Mammary epithelial cell (primary cell): Measurements from ENCODE around the gene TRIP11.

Source experiments
- EZH2 ChIP-seq: IDR thresholded peaks from 2 replicates; pipeline ENCODE4 v1.6.1; 2012; ENCODE audit warnings: low read length, inconsistent platforms, borderline replicate concordance
- TF ChIP-seq, protein P1 (sequence below), 2 donors: IDR thresholded peaks in 1 of 2; conservative IDR thresholded peaks in 1 of 2; 2 replicates each; pipeline ENCODE4 v1.5.1; 2011 to 2012; ENCODE audit warnings: inconsistent platforms in 2 of 2, low read length in 2 of 2, mild to moderate bottlenecking in 2 of 2, control low read depth in 1 of 2, low read depth in 1 of 2; ENCODE audit not compliant: insufficient read depth in 1 of 2; ENCODE audit errors: extremely low read depth in 1 of 2

DNA sequence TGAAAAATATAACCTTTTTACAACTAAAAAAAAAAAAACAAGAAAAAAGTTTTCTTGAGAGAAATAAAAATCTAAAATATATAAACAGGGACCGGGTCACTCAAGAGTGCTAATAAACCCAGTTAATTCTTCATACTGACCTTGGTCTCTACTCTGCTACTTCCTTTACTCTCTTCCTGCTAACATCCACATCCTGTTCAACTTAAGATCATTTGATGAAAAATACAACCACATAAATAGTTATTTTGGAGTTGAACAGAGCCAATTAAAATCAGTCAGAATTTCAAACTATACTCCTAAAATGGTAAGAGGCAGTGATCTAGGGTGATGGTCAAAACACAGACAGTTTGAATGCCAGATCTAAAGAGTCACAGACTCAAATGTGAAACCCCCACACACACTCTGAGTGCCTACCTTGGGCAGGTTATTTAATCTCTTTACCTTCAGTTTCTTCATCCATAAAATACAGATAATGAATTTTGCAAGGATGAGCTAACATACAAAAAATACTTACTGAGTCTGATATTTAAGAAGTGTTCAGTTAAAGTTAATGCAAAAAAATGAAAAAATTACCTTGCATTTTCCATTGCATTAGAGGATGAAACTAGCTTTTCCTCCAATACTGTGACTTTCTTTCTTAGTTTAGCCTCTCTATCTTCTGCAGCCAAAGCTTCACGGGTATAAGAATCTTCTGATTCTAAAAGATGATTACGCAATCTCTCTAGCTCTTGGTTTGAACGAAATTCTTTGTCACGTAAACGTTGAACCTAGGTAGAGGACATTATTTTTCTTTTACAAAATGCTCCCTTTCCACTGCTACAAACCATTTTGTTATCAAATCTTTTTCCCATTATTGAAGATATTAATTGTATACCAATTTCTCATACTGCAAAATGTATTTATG is 40.9 kb downstream of the TRIP11 start:
- TF ChIP-seq, protein P1, sequence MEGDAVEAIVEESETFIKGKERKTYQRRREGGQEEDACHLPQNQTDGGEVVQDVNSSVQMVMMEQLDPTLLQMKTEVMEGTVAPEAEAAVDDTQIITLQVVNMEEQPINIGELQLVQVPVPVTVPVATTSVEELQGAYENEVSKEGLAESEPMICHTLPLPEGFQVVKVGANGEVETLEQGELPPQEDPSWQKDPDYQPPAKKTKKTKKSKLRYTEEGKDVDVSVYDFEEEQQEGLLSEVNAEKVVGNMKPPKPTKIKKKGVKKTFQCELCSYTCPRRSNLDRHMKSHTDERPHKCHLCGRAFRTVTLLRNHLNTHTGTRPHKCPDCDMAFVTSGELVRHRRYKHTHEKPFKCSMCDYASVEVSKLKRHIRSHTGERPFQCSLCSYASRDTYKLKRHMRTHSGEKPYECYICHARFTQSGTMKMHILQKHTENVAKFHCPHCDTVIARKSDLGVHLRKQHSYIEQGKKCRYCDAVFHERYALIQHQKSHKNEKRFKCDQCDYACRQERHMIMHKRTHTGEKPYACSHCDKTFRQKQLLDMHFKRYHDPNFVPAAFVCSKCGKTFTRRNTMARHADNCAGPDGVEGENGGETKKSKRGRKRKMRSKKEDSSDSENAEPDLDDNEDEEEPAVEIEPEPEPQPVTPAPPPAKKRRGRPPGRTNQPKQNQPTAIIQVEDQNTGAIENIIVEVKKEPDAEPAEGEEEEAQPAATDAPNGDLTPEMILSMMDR (conservative IDR thresholded peaks at IDR 0.05 in 1 of 2, IDR thresholded peaks at IDR 0.05 in 1 of 2; ENCODE audit: extremely low read depth in 1 of 2, insufficient read depth in 1 of 2, low read depth in 1 of 2, low read length in 2 of 2) = no peak
- TF ChIP-seq EZH2 = no peak
